Astrocyte (in vitro differentiated cells and primary cell): ENCODE measurements around the gene PRDM11. TPM values are rescaled to one million over a fixed set of nuclear protein-coding genes. Genes with fewer than 3 reads are reported as not detected.
A peak's percentile ranks its signal among the peaks of the same experiment; 100 is the strongest.

Experiments
- DNase-seq: peaks from one replicate; pipeline ENCODE4 v3.0.0-alpha.2; 2010; ENCODE audit warnings: low read depth
- FAIRE-seq: peaks from 2 replicates; lab custom pipeline; 2011; peaks lifted over from hg19 to GRCh38; lab: Jason Lieb, UNC
- H2AFZ ChIP-seq: 2 replicates; pipeline ENCODE4 v1.6.0; 2012; ENCODE audit warnings: low read depth, low read length, inconsistent platforms
- H3K27ac ChIP-seq: 2 replicates; pipeline ENCODE4 v1.5.1; 2011; ENCODE audit warnings: low read depth, low read length, inconsistent platforms
- H3K27me3 ChIP-seq: 2 replicates; pipeline ENCODE4 v1.6.0; 2011; ENCODE audit warnings: low read length, inconsistent platforms; ENCODE audit not compliant: insufficient read depth
- H3K36me3 ChIP-seq: 2 replicates; pipeline ENCODE4 v1.5.1; 2011; ENCODE audit warnings: low read length, inconsistent platforms; ENCODE audit not compliant: insufficient read depth
- H3K4me1 ChIP-seq: 2 replicates; pipeline ENCODE4 v1.5.1; 2011; ENCODE audit warnings: low read length, inconsistent platforms; ENCODE audit not compliant: insufficient read depth
- H3K4me2 ChIP-seq: 2 replicates; pipeline ENCODE4 v1.6.0; 2012; ENCODE audit warnings: low read length, inconsistent platforms
- H3K4me3 ChIP-seq: 2 replicates; pipeline ENCODE4 v1.5.1; 2011; ENCODE audit warnings: low read depth, mild to moderate bottlenecking, low read length, inconsistent platforms; ENCODE audit not compliant: insufficient read depth
- H3K79me2 ChIP-seq: 2 replicates; pipeline ENCODE4 v1.6.0; 2012; ENCODE audit warnings: mild to moderate bottlenecking, low read length, inconsistent platforms; ENCODE audit not compliant: insufficient read depth
- H3K9ac ChIP-seq: 2 replicates; pipeline ENCODE4 v1.6.0; 2012; ENCODE audit warnings: mild to moderate bottlenecking, low read length, inconsistent platforms
- H3K9me3 ChIP-seq: 2 replicates; pipeline ENCODE4 v1.5.1; 2012; ENCODE audit warnings: low read depth, mild to moderate bottlenecking, low read length, inconsistent platforms; ENCODE audit not compliant: insufficient read depth
- H4K20me1 ChIP-seq: 2 replicates; pipeline ENCODE4 v1.6.0; 2012; ENCODE audit warnings: low read length, inconsistent platforms; ENCODE audit not compliant: insufficient read depth
- H3K27ac Mint-ChIP-seq: one replicate; pipeline ENCODE4 v1.8.0; 2021; ENCODE audit warnings: mild to moderate bottlenecking, mixed read lengths; ENCODE audit not compliant: unreplicated experiment
- H3K27me3 Mint-ChIP-seq: one replicate; pipeline ENCODE4 v1.8.0; 2021; ENCODE audit warnings: low read depth, mixed read lengths; ENCODE audit not compliant: unreplicated experiment
- H3K36me3 Mint-ChIP-seq: one replicate; pipeline ENCODE4 v1.8.0; 2021; ENCODE audit warnings: low read depth, mixed read lengths; ENCODE audit not compliant: unreplicated experiment
- H3K4me1 Mint-ChIP-seq: one replicate; pipeline ENCODE4 v1.8.0; 2021; ENCODE audit warnings: low read depth, mixed read lengths; ENCODE audit not compliant: unreplicated experiment
- H3K4me3 Mint-ChIP-seq: one replicate; pipeline ENCODE4 v1.8.0; 2021; ENCODE audit warnings: mild to moderate bottlenecking, moderate library complexity, mixed read lengths; ENCODE audit not compliant: unreplicated experiment
- H3K9me3 Mint-ChIP-seq: one replicate; pipeline ENCODE4 v1.8.0; 2021; ENCODE audit warnings: mild to moderate bottlenecking, mixed read lengths; ENCODE audit not compliant: unreplicated experiment
- EZH2 ChIP-seq: IDR thresholded peaks from 2 replicates; pipeline ENCODE4 v1.6.1; 2012; ENCODE audit warnings: mild to moderate bottlenecking, low read length, inconsistent platforms; ENCODE audit not compliant: insufficient read depth
- total RNA-seq: library from RNA; stranded (reverse); gene quantifications from 2 replicates; pipeline ENCODE4 v1.2.1, GENCODE V29; 2021
- TF ChIP-seq, protein P1 (sequence below): IDR thresholded peaks from 2 replicates; pipeline ENCODE4 v1.5.1; 2011; ENCODE audit warnings: low read depth, mild to moderate bottlenecking, inconsistent platforms, low read length, moderate library complexity; ENCODE audit not compliant: insufficient read depth

Gene PRDM11
- total RNA-seq, 1 donor from 2014 or later = 9.1 TPM

DNA sequence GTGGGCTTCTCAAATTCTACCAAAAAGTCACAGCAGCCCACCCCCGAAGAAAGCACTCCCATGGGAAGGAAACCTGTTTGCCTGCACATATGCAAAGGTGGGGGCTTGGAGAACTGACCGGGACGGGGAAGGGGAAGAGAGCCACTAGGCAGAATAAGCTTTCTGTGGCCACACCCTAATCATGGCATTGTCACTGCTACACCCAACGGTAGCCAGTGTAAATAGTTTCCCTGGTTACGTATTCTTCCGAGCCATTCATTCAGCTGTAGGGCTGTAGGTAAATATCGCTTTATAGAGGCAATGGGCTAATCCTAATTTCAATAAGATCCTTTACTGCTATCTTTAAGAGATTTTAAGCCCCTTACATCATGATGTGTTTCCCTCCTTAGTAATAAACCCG lies 61.7 kb downstream of the PRDM11 start:
- peaks cover 10% of the 10 kb centered on the region for H3K36me3 Mint-ChIP-seq
- H3K27ac ChIP-seq = no peak overlapping the region
- no peak overlapping the region for H3K4me3 Mint-ChIP-seq
- no peak overlapping the region for H3K4me3 ChIP-seq
- no peaks in the 10 kb centered on the region for H3K27me3 ChIP-seq
- peaks cover 4% of the 10 kb centered on the region for H4K20me1 ChIP-seq
- H3K4me1 Mint-ChIP-seq = peaks cover 1% of the 10 kb centered on the region
- FAIRE-seq (no peak), DNase-seq (no peak)
- H2AFZ ChIP-seq = no peak overlapping the region
- no peak overlapping the region for H3K4me2 ChIP-seq
- no peaks in the 10 kb centered on the region for H3K9me3 Mint-ChIP-seq
- peaks cover 1% of the 10 kb centered on the region for H3K27me3 Mint-ChIP-seq
- no peaks in the 10 kb centered on the region for H3K36me3 ChIP-seq
- peaks cover 10% of the 10 kb centered on the region for H3K4me1 ChIP-seq
- no peaks in the 10 kb centered on the region for H3K9me3 ChIP-seq
- H3K9ac ChIP-seq = no peak overlapping the region
- no peaks in the 10 kb centered on the region for H3K79me2 ChIP-seq
- no peak overlapping the region for H3K27ac Mint-ChIP-seq
- TF ChIP-seq, protein P1, sequence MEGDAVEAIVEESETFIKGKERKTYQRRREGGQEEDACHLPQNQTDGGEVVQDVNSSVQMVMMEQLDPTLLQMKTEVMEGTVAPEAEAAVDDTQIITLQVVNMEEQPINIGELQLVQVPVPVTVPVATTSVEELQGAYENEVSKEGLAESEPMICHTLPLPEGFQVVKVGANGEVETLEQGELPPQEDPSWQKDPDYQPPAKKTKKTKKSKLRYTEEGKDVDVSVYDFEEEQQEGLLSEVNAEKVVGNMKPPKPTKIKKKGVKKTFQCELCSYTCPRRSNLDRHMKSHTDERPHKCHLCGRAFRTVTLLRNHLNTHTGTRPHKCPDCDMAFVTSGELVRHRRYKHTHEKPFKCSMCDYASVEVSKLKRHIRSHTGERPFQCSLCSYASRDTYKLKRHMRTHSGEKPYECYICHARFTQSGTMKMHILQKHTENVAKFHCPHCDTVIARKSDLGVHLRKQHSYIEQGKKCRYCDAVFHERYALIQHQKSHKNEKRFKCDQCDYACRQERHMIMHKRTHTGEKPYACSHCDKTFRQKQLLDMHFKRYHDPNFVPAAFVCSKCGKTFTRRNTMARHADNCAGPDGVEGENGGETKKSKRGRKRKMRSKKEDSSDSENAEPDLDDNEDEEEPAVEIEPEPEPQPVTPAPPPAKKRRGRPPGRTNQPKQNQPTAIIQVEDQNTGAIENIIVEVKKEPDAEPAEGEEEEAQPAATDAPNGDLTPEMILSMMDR = no peak
- no peak for TF ChIP-seq EZH2

DNA sequence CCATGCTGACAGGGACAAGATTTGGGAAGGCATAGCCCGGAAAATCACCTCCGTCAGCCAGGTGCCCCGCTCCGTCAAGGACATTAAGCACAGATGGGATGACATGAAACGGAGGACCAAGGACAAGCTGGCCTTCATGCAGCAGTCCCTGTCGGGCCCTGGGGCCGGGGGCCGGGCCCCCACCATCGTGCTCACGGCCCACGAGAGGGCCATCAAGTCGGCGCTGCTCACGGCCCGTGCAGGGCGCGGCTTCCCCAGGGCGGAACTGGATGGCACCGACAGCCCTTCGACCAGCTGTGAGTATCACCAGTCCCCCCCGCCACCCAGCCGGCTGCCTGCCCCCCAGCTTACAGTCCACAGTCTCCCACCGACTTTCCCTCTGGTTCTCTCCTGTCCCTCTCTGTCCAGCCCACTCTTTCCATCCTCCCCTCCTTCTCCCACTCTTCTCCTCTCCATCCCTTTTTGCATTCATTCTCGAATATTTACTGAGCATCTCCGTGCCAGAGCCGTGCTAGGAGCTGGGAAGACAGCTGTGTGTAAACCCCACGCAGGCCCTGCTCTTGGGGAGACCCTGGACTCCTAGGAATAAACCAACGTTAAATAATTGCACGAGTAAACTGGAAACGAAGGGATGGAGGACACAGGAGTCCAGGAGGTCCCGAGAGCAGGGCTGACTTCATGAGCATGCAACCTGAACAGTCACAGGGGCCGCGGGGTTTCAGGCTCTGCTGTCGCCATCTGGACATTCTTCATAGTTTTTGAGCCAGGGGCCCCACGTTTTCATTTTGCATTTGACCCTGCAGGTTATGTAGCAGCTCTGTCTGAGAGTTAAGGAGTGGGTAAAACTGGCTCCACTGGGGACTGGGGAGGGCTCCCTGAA lies 62.8 kb downstream of the PRDM11 start:
- TF ChIP-seq, protein P1 = no peak
- TF ChIP-seq EZH2 = no peak
- FAIRE-seq (no peak), DNase-seq (no peak)
- no peaks in the 10 kb centered on the region for H3K27me3 ChIP-seq
- Mint-ChIP-seq H3K36me3 (peaks cover 13% of the 10 kb centered on the region), H3K9me3 (no peaks in the 10 kb centered on the region), H3K4me3 (no peak overlapping the region), H3K27me3 (peaks cover 1% of the 10 kb centered on the region), H3K27ac (no peak overlapping the region), H3K4me1 (peaks cover 1% of the 10 kb centered on the region)
- H4K20me1 ChIP-seq = peaks cover 4% of the 10 kb centered on the region
- no peak overlapping the region for H2AFZ ChIP-seq
- H3K79me2 ChIP-seq = no peaks in the 10 kb centered on the region
- H3K4me1 ChIP-seq = peaks cover 10% of the 10 kb centered on the region
- H3K4me2 ChIP-seq = peak overlapping the region; percentile 48
- no peaks in the 10 kb centered on the region for H3K36me3 ChIP-seq
- no peak overlapping the region for H3K4me3 ChIP-seq
- no peak overlapping the region for H3K9ac ChIP-seq
- H3K9me3 ChIP-seq = no peaks in the 10 kb centered on the region
- H3K27ac ChIP-seq = no peak overlapping the region
